Vagina (tissue), 2 donors: ENCODE data around the gene RSKR.

Experiments
- POLR2A ChIP-seq, 2 donors: fragments of 450-650 bp; IDR thresholded peaks; one replicate each; pipeline ENCODE4 v1.6.1; 2017; ENCODE audit warnings: antibody characterized with exemption in 2 of 2, mild to moderate bottlenecking in 2 of 2, moderate library complexity in 2 of 2
- POLR2AphosphoS5 ChIP-seq, 2 donors: sonication (generic); formaldehyde crosslinking; IDR thresholded peaks; one replicate each; pipeline ENCODE4 v1.9.0; 2017; ENCODE audit warnings: antibody characterized with exemption in 2 of 2, mild to moderate bottlenecking in 2 of 2, low read depth in 1 of 2; ENCODE audit not compliant: insufficient read depth in 1 of 2
- TF ChIP-seq, protein P1 (sequence below), 3 experiments: fragments of 450-650 bp in 2 of 3; fragments of 200-600 bp in 1 of 3; sonication (generic) in 1 of 3; IDR thresholded peaks; one replicate each; pipeline ENCODE4 v1.5.1; 2017 to 2019; ENCODE audit warnings: antibody characterized with exemption in 3 of 3, mild to moderate bottlenecking in 2 of 3, moderate library complexity in 2 of 3

- TF ChIP-seq POLR2AphosphoS5 (IDR thresholded peaks at IDR 0.05; ENCODE audit: insufficient read depth in 1 of 2, low read depth in 1 of 2) (no peak), POLR2A (IDR thresholded peaks at IDR 0.05) (no peak)
- TF ChIP-seq, protein P1, sequence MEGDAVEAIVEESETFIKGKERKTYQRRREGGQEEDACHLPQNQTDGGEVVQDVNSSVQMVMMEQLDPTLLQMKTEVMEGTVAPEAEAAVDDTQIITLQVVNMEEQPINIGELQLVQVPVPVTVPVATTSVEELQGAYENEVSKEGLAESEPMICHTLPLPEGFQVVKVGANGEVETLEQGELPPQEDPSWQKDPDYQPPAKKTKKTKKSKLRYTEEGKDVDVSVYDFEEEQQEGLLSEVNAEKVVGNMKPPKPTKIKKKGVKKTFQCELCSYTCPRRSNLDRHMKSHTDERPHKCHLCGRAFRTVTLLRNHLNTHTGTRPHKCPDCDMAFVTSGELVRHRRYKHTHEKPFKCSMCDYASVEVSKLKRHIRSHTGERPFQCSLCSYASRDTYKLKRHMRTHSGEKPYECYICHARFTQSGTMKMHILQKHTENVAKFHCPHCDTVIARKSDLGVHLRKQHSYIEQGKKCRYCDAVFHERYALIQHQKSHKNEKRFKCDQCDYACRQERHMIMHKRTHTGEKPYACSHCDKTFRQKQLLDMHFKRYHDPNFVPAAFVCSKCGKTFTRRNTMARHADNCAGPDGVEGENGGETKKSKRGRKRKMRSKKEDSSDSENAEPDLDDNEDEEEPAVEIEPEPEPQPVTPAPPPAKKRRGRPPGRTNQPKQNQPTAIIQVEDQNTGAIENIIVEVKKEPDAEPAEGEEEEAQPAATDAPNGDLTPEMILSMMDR (IDR thresholded peaks at IDR 0.05): no peak
These were observed 44.5 kb downstream of the RSKR start for GRCh38 chr17:28569446-28569845.
